ENCODE measurements around the gene SPESP1.

SPESP1 gene

GRCh38 chr15:68966996-68967395 is 36.7 kb downstream of the SPESP1 start:
- TF ChIP-seq CTCF (IDR thresholded peaks at IDR 0.05): no peak

GRCh38 chr15:68967948-68968347 is 37.6 kb downstream of the SPESP1 start:
- TF ChIP-seq CTCF (IDR thresholded peaks at IDR 0.05): no peak

GRCh38 chr15:68969298-68969697 is 39.0 kb downstream of the SPESP1 start:
- TF ChIP-seq CTCF (IDR thresholded peaks at IDR 0.05): no peak

- no peak for TF ChIP-seq CTCF (IDR thresholded peaks at IDR 0.05)
Observed at GRCh38 chr15:68972201-68973065, 42.1 kb downstream of the SPESP1 start.

GRCh38 chr15:68979006-68979405 is 48.7 kb downstream of the SPESP1 start:
- TF ChIP-seq CTCF (IDR thresholded peaks at IDR 0.05): no peak

- TF ChIP-seq CTCF (IDR thresholded peaks at IDR 0.05): no peak
Observed at GRCh38 chr15:68979816-68980215, 49.5 kb downstream of the SPESP1 start.

GRCh38 chr15:68980786-68981185 is 50.5 kb downstream of the SPESP1 start:
- TF ChIP-seq CTCF (IDR thresholded peaks at IDR 0.05): no peak

Data from LNCAP (cell line).